Endothelial cell of umbilical vein (primary cell): Measurements from ENCODE around the gene DCAF7. TPM values are rescaled to one million over a fixed set of nuclear protein-coding genes. Genes with fewer than 3 reads are reported as not detected.

Experiments used
- BruUV-seq: library from RNA; stranded (reverse); fragments of 400-500 nt; replicated peaks from 2 replicates; lab custom pipeline; 2021; lab: Mats Ljungman, UMichigan
- CTCF ChIA-PET: fragments of 300-600, 350-600 bp; sonication (Branson Sonifier 250); formaldehyde crosslinking; loops from one replicate; lab custom pipeline; 2021; ENCODE audit warnings: antibody characterized with exemption, inconsistent platforms; lab: Charles Lee
- POLR2A ChIA-PET: fragments of 300-600, 350-600 bp; sonication (Branson Sonifier 250); formaldehyde crosslinking; loops from one replicate; lab custom pipeline; 2021; ENCODE audit warnings: antibody characterized with exemption, inconsistent platforms; lab: Charles Lee
- DNase-seq: peaks from one replicate; pipeline ENCODE4 v3.0.0-alpha.2; 2011; ENCODE audit warnings: low read depth, low spot score
- FAIRE-seq: peaks from 2 replicates; lab custom pipeline; 2011; peaks lifted over from hg19 to GRCh38; lab: Jason Lieb, UNC
- H2AFZ ChIP-seq: 2 replicates; pipeline ENCODE4 v1.6.0; 2012; ENCODE audit warnings: low read depth, low read length, control low read depth, inconsistent platforms
- H3K27ac ChIP-seq: 2 replicates; pipeline ENCODE4 v1.5.1; 2011; ENCODE audit warnings: low read depth, mild to moderate bottlenecking, control low read depth, low read length, moderate library complexity; ENCODE audit not compliant: insufficient read depth
- H3K27me3 ChIP-seq, 2 experiments: 2 replicates each; pipeline versions ENCODE4 v1.6.0 to v1.6.1; 2011; ENCODE audit warnings: low read length in 2 of 2, mixed read lengths in 1 of 2; ENCODE audit not compliant: control insufficient read depth in 2 of 2, insufficient read depth in 2 of 2
- H3K36me3 ChIP-seq, 2 experiments: 2 replicates in 1 of 2; 3 replicates in 1 of 2; pipeline ENCODE4 v1.5.1; 2011; ENCODE audit warnings: low read length in 2 of 2, mild to moderate bottlenecking in 1 of 2, moderate library complexity in 1 of 2; ENCODE audit not compliant: control insufficient read depth in 2 of 2, insufficient read depth in 2 of 2; ENCODE audit errors: extremely low read depth in 1 of 2
- H3K4me1 ChIP-seq: 3 replicates; pipeline ENCODE4 v1.5.1; 2011; ENCODE audit warnings: mild to moderate bottlenecking, low read length; ENCODE audit not compliant: control insufficient read depth, insufficient read depth; ENCODE audit errors: extremely low read depth
- H3K4me2 ChIP-seq: 2 replicates; pipeline ENCODE4 v1.6.1; 2011; ENCODE audit warnings: low read length, control low read depth, mixed read lengths; ENCODE audit not compliant: insufficient read depth
- H3K4me3 ChIP-seq, 3 experiments: fragments of 200-600 bp in 1 of 3; sonication (generic), shearing (Covaris generic) in 1 of 3; replicated peaks in 1 of 3; 2 replicates each; pipeline ENCODE4 v1.5.1; 2011 to 2016; ENCODE audit warnings: control low read depth in 3 of 3, low read length in 3 of 3, mild to moderate bottlenecking in 2 of 3, inconsistent platforms in 1 of 3, low read depth in 1 of 3, moderate library complexity in 1 of 3; ENCODE audit not compliant: insufficient read depth in 1 of 3
- H3K79me2 ChIP-seq: 2 replicates; pipeline ENCODE4 v1.6.0; 2012; ENCODE audit warnings: low read length, inconsistent platforms; ENCODE audit not compliant: control insufficient read depth, insufficient read depth
- H3K9ac ChIP-seq: replicated peaks from 2 replicates; pipeline ENCODE3; 2011; ENCODE audit warnings: low read length, control low read depth; ENCODE audit not compliant: insufficient read depth; ENCODE audit errors: extremely low read depth
- H3K9me1 ChIP-seq: replicated peaks from 3 replicates; pipeline ENCODE4 v1.6.0; 2011; ENCODE audit warnings: mild to moderate bottlenecking, low read length; ENCODE audit not compliant: control insufficient read depth, insufficient read depth; ENCODE audit errors: extremely low read depth
- H3K9me3 ChIP-seq: replicated peaks from 2 replicates; pipeline ENCODE4 v1.5.1; 2012; ENCODE audit warnings: low read length, inconsistent platforms; ENCODE audit not compliant: control insufficient read depth, insufficient read depth
- H4K20me1 ChIP-seq: replicated peaks from 2 replicates; pipeline ENCODE3; 2011; ENCODE audit warnings: mild to moderate bottlenecking, low read length; ENCODE audit not compliant: control insufficient read depth, insufficient read depth; ENCODE audit errors: extremely low read depth
- FOS ChIP-seq: IDR thresholded peaks from 2 replicates; pipeline ENCODE4 v1.6.1; 2011; ENCODE audit warnings: mild to moderate bottlenecking, low read length, moderate library complexity, borderline replicate concordance; ENCODE audit not compliant: insufficient read depth
- GATA2 ChIP-seq: IDR thresholded peaks from 2 replicates; pipeline ENCODE4 v1.7.0; 2011; ENCODE audit warnings: low read depth, mild to moderate bottlenecking, moderate library complexity, mixed read lengths, low read length; ENCODE audit not compliant: insufficient read length, insufficient read depth
- JUN ChIP-seq: IDR thresholded peaks from 2 replicates; pipeline ENCODE4 v1.6.1; 2011; ENCODE audit warnings: borderline replicate concordance, low read depth; ENCODE audit not compliant: insufficient read length, insufficient read depth
- MYC ChIP-seq: IDR thresholded peaks from one replicate; pipeline ENCODE4 v1.6.1; 2011; ENCODE audit warnings: mild to moderate bottlenecking, low read depth, low read length
- POLR2A ChIP-seq: IDR thresholded peaks from 2 replicates; pipeline ENCODE4 v1.6.1; 2012; ENCODE audit warnings: low read depth, mild to moderate bottlenecking, control low read depth, low read length
- POLR2AphosphoS5 ChIP-seq: IDR thresholded peaks from 2 replicates; pipeline ENCODE4 v1.6.1; 2012; ENCODE audit warnings: low read depth, mild to moderate bottlenecking, control low read depth, low read length, moderate library complexity; ENCODE audit not compliant: insufficient read depth
- dilution Hi-C: fragments of 300-500 bp; cut with MboI; formaldehyde crosslinking; loops from one replicate; pipeline ENCODE4 v1.15.0; 2019; ENCODE audit warnings: low sequenced_read_pairs; ENCODE audit not compliant: extremely low pct_ligation_motif_present
- intact Hi-C: fragments of 100-400 bp; cut with micrococcal nuclease; formaldehyde crosslinking; loops from one replicate; pipeline ENCODE4 v1.10.0; 2022
- polyA plus RNA-seq, 4 experiments: library from polyadenylated mRNA; depleted of rRNA in 3 of 4; stranded (reverse) in 3 of 4; unstranded in 1 of 4; fragments of >200 nt; gene quantifications; 2 replicates each; pipeline versions ENCODE4 v1.2.1 to v1.2.3, GENCODE V29; 2011 to 2012; ENCODE audit warnings: missing spikeins in 1 of 4
- total RNA-seq: library from RNA; stranded (reverse); gene quantifications from 2 replicates; pipeline ENCODE4 v1.2.3, GENCODE V29; 2021
- TF ChIP-seq, protein P1 (sequence below): IDR thresholded peaks from 2 replicates; pipeline ENCODE4 v1.6.1; 2011; ENCODE audit not compliant: insufficient read depth, insufficient read length
- TF ChIP-seq, protein P2 (sequence below), 2 donors: IDR thresholded peaks; 1 replicate in 1 of 2; 2 replicates in 1 of 2; pipeline ENCODE4 v1.5.1; 2011; ENCODE audit warnings: low read length in 2 of 2, mild to moderate bottlenecking in 2 of 2, moderate library complexity in 2 of 2, control low read depth in 1 of 2, inconsistent platforms in 1 of 2, low read depth in 1 of 2; ENCODE audit not compliant: insufficient read depth in 1 of 2; ENCODE audit errors: extremely low read depth in 1 of 2

The DCAF7 gene
- total and polyA plus RNA-seq, 2 donors (not counting 3 experiments of a cell fraction or from before 2014, with no cell fraction given): 82.8 to 100 TPM

DNA sequence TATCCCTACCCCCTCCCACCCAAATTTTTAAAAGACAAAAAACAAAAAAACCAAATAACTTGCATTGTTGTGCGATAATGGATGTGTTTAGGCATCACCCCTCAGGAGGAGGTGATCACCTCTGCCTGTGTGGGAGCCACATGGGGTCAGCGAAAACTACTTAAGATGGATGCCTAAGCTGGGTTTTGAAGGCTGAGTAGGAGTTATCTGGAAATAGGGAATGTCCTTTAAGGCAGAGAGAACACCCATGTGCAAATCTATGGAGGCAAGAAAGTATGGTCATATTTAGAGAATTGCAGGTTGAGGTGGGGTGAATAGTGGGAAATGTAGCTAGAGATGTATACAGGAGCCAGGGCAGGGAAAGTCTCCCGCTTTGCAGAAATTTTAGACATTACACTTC, 44.9 kb downstream of the DCAF7 start:
- intact Hi-C loops (no loop called here), dilution Hi-C loops (no loop called here)
- no TSS peak for BruUV-seq
- POLR2A ChIA-PET: no interaction called here
- H3K4me1 ChIP-seq: peaks cover 19% of the 10 kb centered on the region
- no peak overlapping the region for H3K27ac ChIP-seq
- peaks cover 6 to 15% of the 10 kb centered on the region in 2 experiments for H3K36me3 ChIP-seq
- H4K20me1 ChIP-seq: no peaks in the 10 kb centered on the region
- FAIRE-seq (no peak), DNase-seq (no peak)
- H3K79me2 ChIP-seq: no peaks in the 10 kb centered on the region
- H3K9me3 ChIP-seq: no peaks in the 10 kb centered on the region
- no peak overlapping the region for H3K4me2 ChIP-seq
- H3K27me3 ChIP-seq: no peaks in the 10 kb centered on the region
- H3K9ac ChIP-seq: no peak overlapping the region
- no peak overlapping the region for H3K4me3 ChIP-seq
- H3K9me1 ChIP-seq: no peaks in the 10 kb centered on the region
- TF ChIP-seq JUN (no peak), POLR2A (no peak), FOS (no peak), POLR2AphosphoS5 (no peak), GATA2 (no peak), MYC (no peak)
- TF ChIP-seq, protein P1, sequence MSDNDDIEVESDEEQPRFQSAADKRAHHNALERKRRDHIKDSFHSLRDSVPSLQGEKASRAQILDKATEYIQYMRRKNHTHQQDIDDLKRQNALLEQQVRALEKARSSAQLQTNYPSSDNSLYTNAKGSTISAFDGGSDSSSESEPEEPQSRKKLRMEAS: no peak
- TF ChIP-seq, protein P2, sequence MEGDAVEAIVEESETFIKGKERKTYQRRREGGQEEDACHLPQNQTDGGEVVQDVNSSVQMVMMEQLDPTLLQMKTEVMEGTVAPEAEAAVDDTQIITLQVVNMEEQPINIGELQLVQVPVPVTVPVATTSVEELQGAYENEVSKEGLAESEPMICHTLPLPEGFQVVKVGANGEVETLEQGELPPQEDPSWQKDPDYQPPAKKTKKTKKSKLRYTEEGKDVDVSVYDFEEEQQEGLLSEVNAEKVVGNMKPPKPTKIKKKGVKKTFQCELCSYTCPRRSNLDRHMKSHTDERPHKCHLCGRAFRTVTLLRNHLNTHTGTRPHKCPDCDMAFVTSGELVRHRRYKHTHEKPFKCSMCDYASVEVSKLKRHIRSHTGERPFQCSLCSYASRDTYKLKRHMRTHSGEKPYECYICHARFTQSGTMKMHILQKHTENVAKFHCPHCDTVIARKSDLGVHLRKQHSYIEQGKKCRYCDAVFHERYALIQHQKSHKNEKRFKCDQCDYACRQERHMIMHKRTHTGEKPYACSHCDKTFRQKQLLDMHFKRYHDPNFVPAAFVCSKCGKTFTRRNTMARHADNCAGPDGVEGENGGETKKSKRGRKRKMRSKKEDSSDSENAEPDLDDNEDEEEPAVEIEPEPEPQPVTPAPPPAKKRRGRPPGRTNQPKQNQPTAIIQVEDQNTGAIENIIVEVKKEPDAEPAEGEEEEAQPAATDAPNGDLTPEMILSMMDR (IDR thresholded peaks at IDR 0.05; ENCODE audit: extremely low read depth in 1 of 2, insufficient read depth in 1 of 2, low read depth in 1 of 2, low read length in 2 of 2): no peak
- no peak overlapping the region for H2AFZ ChIP-seq
- CTCF ChIA-PET: interaction anchor here (0.7 to 2.8 kb wide), 2 partner anchors 154 to 170 kb away, joined by 3 to 12 read pairs; no protein-coding TSS in a partner anchor
